HG02571 (cell line): ENCODE measurements around the gene SYT15.
"Not testable (repeated sequence)": the region's sequence is repeated elsewhere in the genome, so short reads cannot be mapped to it uniquely, and the experiment has no call there.

Source experiments
- ATAC-seq: cut with Tn5 transposase; IDR thresholded peaks from one replicate; pipeline ENCODE4 v1.9.1; 2021; ENCODE audit warnings: mild to moderate bottlenecking, moderate library complexity; ENCODE audit not compliant: unreplicated experiment

Gene SYT15

GRCh38 chr10:46555713-46556514 is 23.0 kb upstream of the SYT15 start:
- no peak for ATAC-seq

- ATAC-seq: no peak
Observed at GRCh38 chr10:46556515-46557318, 22.2 kb upstream of the SYT15 start, which contains the start of gene GPRIN2. GPRIN2 (minus strand) TSS chr10:46556658; CDS start chr10:46550736, 5,922 bp downstream.

- no peak for ATAC-seq
Observed at GRCh38 chr10:46557319-46558121, 21.4 kb upstream of the SYT15 start.

- ATAC-seq: no peak
Observed at GRCh38 chr10:46558122-46558391, 20.9 kb upstream of the SYT15 start.

GRCh38 chr10:46558392-46559185 is 20.3 kb upstream of the SYT15 start:
- no peak for ATAC-seq

- ATAC-seq: no peak
Observed at GRCh38 chr10:46559231-46559671, 19.7 kb upstream of the SYT15 start.

GRCh38 chr10:46560381-46560780 is 18.5 kb upstream of the SYT15 start:
- ATAC-seq: no peak

GRCh38 chr10:46560952-46561351 is 18.0 kb upstream of the SYT15 start:
- no peak for ATAC-seq

GRCh38 chr10:46565591-46566332 is 13.2 kb upstream of the SYT15 start:
- peak; percentile 70 for ATAC-seq

- not testable (repeated sequence) for ATAC-seq
Observed at GRCh38 chr10:46567151-46567550, 11.8 kb upstream of the SYT15 start.

GRCh38 chr10:46570655-46571054 is 8.3 kb upstream of the SYT15 start:
- not testable (repeated sequence) for ATAC-seq

GRCh38 chr10:46572765-46573164 is 6.2 kb upstream of the SYT15 start:
- not testable (repeated sequence) for ATAC-seq

- not testable (repeated sequence) for ATAC-seq
Observed at GRCh38 chr10:46573314-46573713, 5.6 kb upstream of the SYT15 start.

GRCh38 chr10:46573884-46574283 is 5.0 kb upstream of the SYT15 start:
- ATAC-seq: not testable (repeated sequence)

- ATAC-seq: not testable (repeated sequence)
Observed at GRCh38 chr10:46577624-46578473, 1.1 kb upstream of the SYT15 start.

GRCh38 chr10:46579378-46579777 is 450 bp downstream of the SYT15 start:
- not testable (repeated sequence) for ATAC-seq

- not testable (repeated sequence) for ATAC-seq
Observed at GRCh38 chr10:46581997-46582396, 3.1 kb downstream of the SYT15 start.

GRCh38 chr10:46582568-46582967 is 3.6 kb downstream of the SYT15 start:
- ATAC-seq: not testable (repeated sequence)

GRCh38 chr10:46584196-46584595 is 5.3 kb downstream of the SYT15 start:
- not testable (repeated sequence) for ATAC-seq
